Left lung (tissue), 10 donors: ENCODE data around the gene CAMK2G. TPM values are rescaled to one million over a fixed set of nuclear protein-coding genes. Genes with fewer than 3 reads are reported as not detected.

Experiments used
- ATAC-seq: fragments of 200-7000 bp; cut with Tn5 transposase; one replicate; pipeline ENCODE4 v1.9.1; 2020; ENCODE audit warnings: moderate library complexity
- DNase-seq, 4 donors: peaks; one replicate each; pipeline ENCODE4 v3.0.0-alpha.2; 2013 to 2020
- H3K27ac ChIP-seq, 2 donors: fragments of 200-600 bp; sonication (generic) in 1 of 2; one replicate each; pipeline versions ENCODE4 v1.5.0 to v1.8.0; 2020 to 2021
- H3K27me3 ChIP-seq, 2 donors: fragments of 200-600 bp; sonication (generic) in 1 of 2; one replicate each; pipeline versions ENCODE4 v1.5.0 to v1.8.0; 2020 to 2021
- H3K36me3 ChIP-seq, 2 donors: fragments of 200-600 bp; sonication (generic) in 1 of 2; one replicate each; pipeline versions ENCODE4 v1.5.0 to v1.8.0; 2020 to 2021
- H3K4me1 ChIP-seq, 2 donors: fragments of 200-600 bp; one replicate each; pipeline ENCODE4 v1.8.0; 2021
- H3K4me3 ChIP-seq, 2 donors: fragments of 200-600 bp; sonication (generic) in 1 of 2; one replicate each; pipeline versions ENCODE4 v1.5.0 to v1.8.0; 2020 to 2021; ENCODE audit warnings: mild to moderate bottlenecking in 1 of 2
- H3K9me3 ChIP-seq, 2 donors: fragments of 200-600 bp; sonication (generic) in 1 of 2; one replicate each; pipeline versions ENCODE4 v1.5.0 to v1.8.0; 2020 to 2021
- intact Hi-C, 2 donors: fragments of 100-400 bp; cut with DNase I; formaldehyde crosslinking; loops; one replicate each; pipeline versions ENCODE4 v1.11.2 to v1.14.2; 2022
- polyA plus RNA-seq, 6 donors: library from polyadenylated mRNA; unstranded; fragments of 120-200 nt; gene quantifications; one replicate each; pipeline ENCODE4 v1.2.1, GENCODE V29; 2013; ENCODE audit not compliant: insufficient read length in 6 of 6
- total RNA-seq, 2 donors: library from RNA; stranded (reverse); fragmentation: NEBNext Ultra II Directional; extraction: Animal tissue kit (Norgen Biotek cat#: 25700); gene quantifications; one replicate each; pipeline ENCODE4 v1.2.1, GENCODE V29; 2021
- TF ChIP-seq, protein P1 (sequence below), 2 donors: fragments of 200-600 bp; sonication (generic) in 1 of 2; IDR thresholded peaks; one replicate each; pipeline versions ENCODE4 v1.5.0 to v1.8.0; 2021; ENCODE audit warnings: antibody characterized with exemption in 2 of 2
- donor health status: DM: no; HTN: yes; CAD: no.
- donor health status: DM: no; HTN: no; CAD: no.

Gene CAMK2G
- total and polyA plus RNA-seq, 8 donors = 28.9 to 44.5 (median 35.4) TPM

DNA sequence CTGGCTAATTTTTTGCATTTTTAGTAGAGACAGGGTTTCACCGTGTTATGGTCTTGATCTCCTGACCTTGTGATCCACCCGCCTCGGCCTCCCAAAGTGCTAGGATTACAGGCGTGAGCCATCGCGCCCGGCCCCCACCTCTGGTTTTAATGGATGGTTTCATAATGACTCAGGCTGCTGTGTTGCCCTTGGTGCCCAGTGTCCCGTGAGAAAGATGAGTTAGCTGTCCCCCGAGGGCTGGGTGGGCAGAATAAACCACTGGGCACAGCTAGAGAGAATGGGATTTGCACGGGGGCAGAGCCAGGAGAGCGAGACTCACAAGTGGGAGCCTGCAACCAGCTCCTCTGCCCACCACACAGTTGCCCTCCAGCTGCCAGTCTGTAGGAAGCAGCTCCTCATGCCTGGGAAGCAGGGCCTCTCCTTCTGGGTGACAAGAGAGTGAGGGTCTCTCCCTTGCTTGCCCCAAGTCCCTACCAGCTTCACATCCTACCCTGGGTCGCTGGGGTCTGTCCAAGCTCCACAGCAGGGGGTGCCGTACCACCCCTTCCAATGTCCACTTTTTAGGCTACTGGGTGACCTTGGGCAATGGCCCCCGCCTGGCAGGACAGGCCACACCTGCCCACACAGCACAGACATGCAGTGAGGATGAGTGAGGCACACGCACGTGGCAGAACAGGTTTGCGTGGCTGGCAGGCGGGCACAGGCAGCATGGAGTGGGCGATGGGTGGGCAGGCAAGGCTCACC, 46.8 kb downstream of the CAMK2G start:
- DNase-seq = no peak
- intact Hi-C loops = no loop called here
- H3K4me3 ChIP-seq = no peak overlapping the region
- H3K9me3 ChIP-seq = no peaks in the 10 kb centered on the region
- H3K27ac ChIP-seq = no peak overlapping the region
- H3K4me1 ChIP-seq = no peaks in the 10 kb centered on the region
- TF ChIP-seq, protein P1, sequence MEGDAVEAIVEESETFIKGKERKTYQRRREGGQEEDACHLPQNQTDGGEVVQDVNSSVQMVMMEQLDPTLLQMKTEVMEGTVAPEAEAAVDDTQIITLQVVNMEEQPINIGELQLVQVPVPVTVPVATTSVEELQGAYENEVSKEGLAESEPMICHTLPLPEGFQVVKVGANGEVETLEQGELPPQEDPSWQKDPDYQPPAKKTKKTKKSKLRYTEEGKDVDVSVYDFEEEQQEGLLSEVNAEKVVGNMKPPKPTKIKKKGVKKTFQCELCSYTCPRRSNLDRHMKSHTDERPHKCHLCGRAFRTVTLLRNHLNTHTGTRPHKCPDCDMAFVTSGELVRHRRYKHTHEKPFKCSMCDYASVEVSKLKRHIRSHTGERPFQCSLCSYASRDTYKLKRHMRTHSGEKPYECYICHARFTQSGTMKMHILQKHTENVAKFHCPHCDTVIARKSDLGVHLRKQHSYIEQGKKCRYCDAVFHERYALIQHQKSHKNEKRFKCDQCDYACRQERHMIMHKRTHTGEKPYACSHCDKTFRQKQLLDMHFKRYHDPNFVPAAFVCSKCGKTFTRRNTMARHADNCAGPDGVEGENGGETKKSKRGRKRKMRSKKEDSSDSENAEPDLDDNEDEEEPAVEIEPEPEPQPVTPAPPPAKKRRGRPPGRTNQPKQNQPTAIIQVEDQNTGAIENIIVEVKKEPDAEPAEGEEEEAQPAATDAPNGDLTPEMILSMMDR (IDR thresholded peaks at IDR 0.05) = no peak
- ATAC-seq = no peak
- H3K36me3 ChIP-seq = peaks cover 0 to 66% of the 10 kb centered on the region in 2 donors
- no peaks in the 10 kb centered on the region for H3K27me3 ChIP-seq

- TF ChIP-seq, protein P1 (IDR thresholded peaks at IDR 0.05) = no peak
- intact Hi-C loops = no loop called here
- Histone ChIP-seq H3K4me1 (peaks cover 3 to 10% of the 10 kb centered on the region in 2 donors), H3K27me3 (no peaks in the 10 kb centered on the region), H3K9me3 (no peaks in the 10 kb centered on the region), H3K4me3 (no peak overlapping the region), H3K36me3 (peaks cover 0 to 67% of the 10 kb centered on the region in 2 donors), H3K27ac (no peak overlapping the region)
- ATAC-seq = no peak
- DNase-seq = no peak
Observed at GRCh38 chr10:73824146-73824725, 50.1 kb downstream of the CAMK2G start.

DNA sequence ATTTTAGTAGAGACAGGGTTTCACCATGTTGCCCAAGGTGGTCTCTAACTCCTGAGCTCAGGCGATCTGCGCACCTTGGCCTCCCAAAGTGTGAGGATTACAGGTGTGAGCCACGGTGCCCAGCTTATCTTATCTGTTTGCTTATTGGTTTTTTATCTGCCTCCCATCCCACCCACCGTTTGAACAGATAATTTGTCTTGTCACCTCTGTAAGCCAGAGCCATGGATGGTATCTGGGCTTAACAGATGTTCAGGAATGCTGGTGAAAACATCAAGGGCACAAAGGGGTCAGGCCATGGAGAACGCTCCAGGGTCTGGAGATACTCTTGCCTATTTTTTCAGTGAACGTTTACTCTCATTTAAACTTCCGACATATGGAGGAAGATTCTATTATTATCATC, 51.0 kb downstream of the CAMK2G start:
- TF ChIP-seq, protein P1 (IDR thresholded peaks at IDR 0.05) = no peak
- peaks cover 3 to 18% of the 10 kb centered on the region in 2 donors for H3K4me1 ChIP-seq
- H3K27ac ChIP-seq = no peak overlapping the region
- no peak for ATAC-seq
- intact Hi-C loops = no loop called here
- H3K36me3 ChIP-seq = peaks cover 0 to 67% of the 10 kb centered on the region in 2 donors
- no peak overlapping the region for H3K4me3 ChIP-seq
- DNase-seq = no peak
- no peaks in the 10 kb centered on the region for H3K9me3 ChIP-seq
- H3K27me3 ChIP-seq = no peaks in the 10 kb centered on the region

DNA sequence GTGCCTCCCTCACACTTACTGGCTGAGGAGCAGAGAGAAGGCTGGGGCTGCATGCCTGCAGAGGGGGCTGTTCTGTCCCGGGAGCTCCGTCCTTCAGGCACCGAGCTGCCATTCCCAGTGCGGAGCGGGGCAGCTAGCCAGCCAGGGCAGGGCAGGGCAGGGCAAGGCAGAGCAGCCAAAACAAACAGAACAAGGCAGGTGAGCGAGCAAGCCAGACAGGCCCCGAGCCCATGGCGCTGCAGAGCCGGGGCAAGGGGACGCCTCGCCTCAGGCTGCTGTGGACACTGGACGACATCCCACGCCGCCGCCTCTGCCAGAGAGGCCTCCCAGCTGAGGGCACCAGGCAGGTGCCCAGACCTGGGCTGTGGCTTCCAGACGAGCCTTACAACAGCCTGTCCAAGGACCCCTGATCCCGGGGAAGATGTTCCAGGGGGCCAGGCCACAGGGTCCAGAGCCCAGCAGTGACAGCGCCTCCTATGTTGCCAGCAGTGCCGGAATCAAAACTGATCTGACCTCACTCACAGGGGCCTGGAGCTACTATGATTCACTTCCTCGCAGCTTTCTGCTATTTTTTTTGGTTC, 54.8 kb downstream of the CAMK2G start:
- ATAC-seq (peak; percentile 92), DNase-seq (peak in 3 of 4 donors; percentile 32 to 91 (median 80))
- Histone ChIP-seq H3K9me3 (no peaks in the 10 kb centered on the region), H3K36me3 (peaks cover 0 to 58% of the 10 kb centered on the region in 2 donors), H3K4me3 (no peak overlapping the region), H3K27ac (peak overlapping the region in 1 of 2 donors; percentile 77), H3K27me3 (no peaks in the 10 kb centered on the region), H3K4me1 (peaks cover 3 to 50% of the 10 kb centered on the region in 2 donors)
- TF ChIP-seq, protein P1 (IDR thresholded peaks at IDR 0.05) = no peak
- intact Hi-C loops = no loop called here

GRCh38 chr10:73819081-73819480, 55.3 kb downstream of the CAMK2G start:
- H3K9me3 ChIP-seq = no peaks in the 10 kb centered on the region
- no peak for DNase-seq
- no peaks in the 10 kb centered on the region for H3K27me3 ChIP-seq
- intact Hi-C loops = no loop called here
- no peak overlapping the region for H3K4me3 ChIP-seq
- peak overlapping the region in 1 of 2 donors; percentile 77 for H3K27ac ChIP-seq
- peaks cover 0 to 58% of the 10 kb centered on the region in 2 donors for H3K36me3 ChIP-seq
- H3K4me1 ChIP-seq = peaks cover 3 to 50% of the 10 kb centered on the region in 2 donors
- no peak for ATAC-seq
- TF ChIP-seq, protein P1 (IDR thresholded peaks at IDR 0.05) = no peak
